LNCAP (cell line): ENCODE data around the gene ETDC.

Experiments used
- TF ChIP-seq, protein P1 (sequence below): fragments of 450-650 bp; IDR thresholded peaks from 2 replicates; pipeline ENCODE4 v1.5.1; 2017; ENCODE audit warnings: mild to moderate bottlenecking

ETDC gene

DNA sequence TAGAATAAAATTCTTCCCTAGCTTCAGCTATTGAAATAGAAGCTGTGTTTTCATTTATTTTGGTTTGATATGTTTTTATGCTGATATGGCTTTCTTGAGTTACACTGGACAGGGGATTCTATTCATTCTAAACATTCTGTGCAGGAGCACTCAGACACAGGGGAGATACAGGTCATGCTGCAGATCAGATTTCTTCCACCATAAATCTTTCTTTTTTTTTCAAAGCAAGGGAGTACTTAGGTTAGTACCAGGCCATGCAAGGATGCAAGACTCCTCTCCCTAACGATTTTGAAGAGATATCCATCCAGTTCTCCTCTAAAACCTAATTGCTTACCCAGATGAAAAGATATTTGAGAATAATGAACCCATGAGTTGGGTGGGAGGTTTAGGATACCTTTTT, 21.4 kb downstream of the ETDC start:
- TF ChIP-seq, protein P1, sequence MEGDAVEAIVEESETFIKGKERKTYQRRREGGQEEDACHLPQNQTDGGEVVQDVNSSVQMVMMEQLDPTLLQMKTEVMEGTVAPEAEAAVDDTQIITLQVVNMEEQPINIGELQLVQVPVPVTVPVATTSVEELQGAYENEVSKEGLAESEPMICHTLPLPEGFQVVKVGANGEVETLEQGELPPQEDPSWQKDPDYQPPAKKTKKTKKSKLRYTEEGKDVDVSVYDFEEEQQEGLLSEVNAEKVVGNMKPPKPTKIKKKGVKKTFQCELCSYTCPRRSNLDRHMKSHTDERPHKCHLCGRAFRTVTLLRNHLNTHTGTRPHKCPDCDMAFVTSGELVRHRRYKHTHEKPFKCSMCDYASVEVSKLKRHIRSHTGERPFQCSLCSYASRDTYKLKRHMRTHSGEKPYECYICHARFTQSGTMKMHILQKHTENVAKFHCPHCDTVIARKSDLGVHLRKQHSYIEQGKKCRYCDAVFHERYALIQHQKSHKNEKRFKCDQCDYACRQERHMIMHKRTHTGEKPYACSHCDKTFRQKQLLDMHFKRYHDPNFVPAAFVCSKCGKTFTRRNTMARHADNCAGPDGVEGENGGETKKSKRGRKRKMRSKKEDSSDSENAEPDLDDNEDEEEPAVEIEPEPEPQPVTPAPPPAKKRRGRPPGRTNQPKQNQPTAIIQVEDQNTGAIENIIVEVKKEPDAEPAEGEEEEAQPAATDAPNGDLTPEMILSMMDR, result no peak

DNA sequence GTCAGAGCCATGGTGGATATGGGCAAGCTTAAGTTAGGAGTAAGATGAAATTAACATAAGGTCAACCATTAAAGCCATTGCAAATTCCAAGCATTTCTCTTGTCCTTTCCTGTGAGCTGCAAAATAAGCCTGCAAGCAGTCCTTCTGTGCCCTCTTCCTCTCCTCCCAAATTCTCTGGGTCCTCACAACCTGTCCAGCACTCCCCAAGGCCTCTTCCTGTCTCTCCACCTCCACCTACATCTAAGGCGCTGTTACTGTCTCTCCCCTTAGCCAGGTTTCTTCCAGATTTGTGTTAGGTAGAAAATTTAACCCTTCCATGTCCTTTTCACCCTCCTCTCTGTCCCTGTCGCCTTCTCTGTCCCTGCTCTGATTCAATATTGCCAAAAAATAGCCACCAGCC, 22.2 kb downstream of the ETDC start:
- TF ChIP-seq, protein P1, result no peak

DNA sequence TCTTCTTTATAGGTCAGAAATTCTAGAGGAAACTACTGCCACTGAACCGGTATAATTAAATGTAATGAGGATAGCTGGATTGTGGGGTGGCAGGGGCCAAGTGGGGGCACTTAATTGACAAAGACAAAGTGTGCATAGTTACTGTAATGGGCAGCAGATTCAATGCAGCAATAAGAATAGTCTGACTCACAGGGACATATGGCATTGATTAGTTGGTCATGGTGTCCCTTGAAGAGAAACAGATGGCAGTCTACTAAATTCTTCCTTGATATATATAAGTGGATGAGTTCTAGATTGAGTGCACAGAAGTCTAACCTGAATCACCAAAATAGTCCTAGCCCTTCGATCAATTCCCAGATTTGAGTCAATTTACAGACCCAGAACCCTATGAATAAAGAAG, 31.6 kb downstream of the ETDC start:
- TF ChIP-seq, protein P1, result no peak

DNA sequence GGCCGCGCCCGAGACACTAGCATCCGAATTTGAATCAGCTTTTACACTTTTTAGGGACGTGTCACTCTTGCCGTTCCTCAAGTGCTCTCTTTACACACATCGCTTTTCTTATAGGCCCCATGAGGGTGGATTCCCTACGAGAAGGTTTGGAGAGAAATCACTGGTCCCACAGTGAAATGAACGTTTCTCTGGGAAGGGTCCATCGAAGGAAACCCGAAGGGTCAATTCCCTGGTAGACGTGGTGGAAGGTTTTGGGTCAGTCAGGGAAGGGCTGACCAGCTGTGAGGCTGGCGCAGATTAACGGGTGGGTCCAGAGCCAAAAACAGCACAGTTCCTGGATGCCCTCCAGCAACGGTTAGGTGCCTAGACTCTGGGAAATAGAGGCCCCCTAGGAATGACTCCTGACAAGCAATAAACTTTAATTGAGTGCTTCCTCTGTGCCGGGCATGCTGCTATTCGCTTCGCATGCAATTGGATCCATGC, 35.9 kb downstream of the ETDC start:
- TF ChIP-seq, protein P1, result no peak

DNA sequence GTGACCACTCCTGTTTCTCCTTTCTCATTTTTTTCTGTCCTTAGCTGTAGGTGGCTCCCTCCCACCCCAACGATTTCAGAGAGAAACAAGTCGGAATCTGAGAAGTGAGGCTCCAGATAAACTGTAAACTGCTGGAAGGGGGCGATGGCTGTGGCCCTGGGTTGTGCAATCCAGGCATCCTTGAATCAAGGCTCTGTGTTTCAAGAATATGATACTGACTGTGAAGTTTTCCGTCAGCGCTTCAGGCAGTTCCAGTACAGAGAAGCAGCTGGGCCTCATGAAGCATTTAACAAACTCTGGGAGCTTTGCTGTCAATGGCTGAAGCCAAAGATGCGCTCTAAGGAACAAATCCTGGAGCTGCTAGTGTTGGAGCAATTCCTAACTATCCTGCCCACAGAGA, 37.7 kb downstream of the ETDC start:
- TF ChIP-seq, protein P1, result no peak

DNA sequence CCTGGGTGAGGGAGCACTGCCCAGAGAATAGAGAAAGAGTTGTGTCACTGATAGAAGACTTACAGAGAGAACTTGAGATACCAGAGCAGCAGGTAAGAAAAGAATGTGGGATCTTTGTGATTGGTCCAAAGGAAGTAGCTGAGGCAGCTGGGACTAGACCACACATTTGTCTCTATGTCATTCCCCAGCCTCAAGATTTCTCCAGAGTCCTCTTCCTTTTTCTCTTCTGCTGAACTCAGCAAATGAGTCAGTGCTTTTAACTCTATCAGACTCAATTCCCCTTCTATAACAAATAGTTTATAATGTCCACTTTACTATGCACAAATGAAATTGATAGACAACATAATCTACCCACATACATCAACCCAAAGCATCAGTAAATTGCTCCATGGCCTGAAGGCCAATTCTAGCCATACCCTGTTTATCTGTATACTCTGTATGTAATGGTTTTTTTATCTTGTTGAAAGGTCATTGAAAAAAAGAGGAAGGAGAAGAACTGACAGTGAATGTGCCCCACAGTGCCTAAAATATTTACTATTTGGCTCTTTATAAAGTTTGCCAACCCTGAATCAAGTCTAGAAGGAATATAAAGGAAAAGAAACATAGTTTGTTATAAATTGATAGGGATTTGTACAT, 38.2 kb downstream of the ETDC start:
- TF ChIP-seq, protein P1, result no peak

DNA sequence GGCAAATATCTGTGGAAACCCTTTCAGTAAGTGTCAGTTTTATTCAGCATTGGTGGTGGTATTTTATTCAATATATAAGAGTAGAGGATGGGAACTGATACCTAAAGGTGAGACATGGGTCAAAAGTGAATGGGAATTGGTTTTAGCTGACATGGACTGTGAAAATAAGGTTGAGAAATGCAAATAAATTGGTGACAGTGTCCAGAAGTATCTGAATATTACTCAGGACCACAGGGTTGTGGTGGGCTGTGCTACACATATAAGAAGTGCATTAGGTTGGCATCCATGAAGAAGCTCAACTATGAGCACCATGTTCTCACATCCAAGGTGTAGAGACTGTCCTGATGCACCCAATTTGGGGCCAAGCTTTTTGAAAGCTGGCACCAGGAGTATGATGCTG, 45.0 kb downstream of the ETDC start:
- TF ChIP-seq, protein P1, result no peak
